ENCODE results near the gene ADAMTSL1.

DNA sequence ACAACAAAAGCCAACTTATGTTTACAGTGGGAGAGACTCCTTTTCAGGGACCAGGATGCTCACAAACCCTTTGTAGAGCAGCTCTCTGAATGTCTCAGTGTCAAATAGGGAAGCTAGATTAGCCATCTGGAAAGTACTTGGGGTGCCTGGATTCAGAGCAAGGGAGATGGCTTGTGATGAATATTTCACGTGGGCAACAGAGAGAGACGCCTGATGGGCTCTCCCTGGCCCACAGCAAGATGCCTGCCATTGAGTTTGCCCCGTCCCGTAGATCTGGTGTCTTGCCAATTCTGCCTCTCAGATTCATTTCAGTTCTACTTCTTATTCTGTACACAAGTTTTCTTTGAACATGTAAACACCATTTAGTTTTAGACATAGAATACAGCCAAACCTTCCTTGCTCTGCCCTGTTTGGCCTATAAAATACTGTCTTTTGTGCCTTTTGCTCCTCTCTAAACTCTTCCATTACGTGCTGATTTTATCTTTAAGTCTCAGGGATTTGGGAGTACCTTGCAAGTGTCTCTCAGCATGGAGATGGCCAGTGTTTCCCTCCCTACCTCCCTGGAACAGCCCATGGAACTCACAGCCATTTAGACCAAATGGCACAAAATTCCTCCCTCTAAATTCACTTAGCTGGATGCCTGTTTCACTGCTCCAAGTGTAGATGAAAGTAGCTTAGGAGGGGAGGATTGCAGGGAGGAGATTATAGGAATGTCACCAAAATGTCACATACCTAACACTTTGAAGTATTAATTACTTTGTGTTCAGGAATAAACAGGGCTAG is 324.7 kb downstream of the ADAMTSL1 start:
- TF ChIP-seq OSR2 (tag by site-specific recombination; IDR thresholded peaks at IDR 0.05): no peak
- no peak for TF ChIP-seq ZBTB26 (tag by site-specific recombination; optimal IDR thresholded peaks at IDR 0.05)
- no peak for TF ChIP-seq ZNF398 (tag by site-specific recombination; IDR thresholded peaks at IDR 0.05)
- no peak for TF ChIP-seq ZNF133 (tag by site-specific recombination; IDR thresholded peaks at IDR 0.05)
